ENCODE data around the gene TBC1D25.
"Not testable (repeated sequence)": the region's sequence is repeated elsewhere in the genome, so short reads cannot be mapped to it uniquely, and the experiment has no call there.

Gene TBC1D25

DNA sequence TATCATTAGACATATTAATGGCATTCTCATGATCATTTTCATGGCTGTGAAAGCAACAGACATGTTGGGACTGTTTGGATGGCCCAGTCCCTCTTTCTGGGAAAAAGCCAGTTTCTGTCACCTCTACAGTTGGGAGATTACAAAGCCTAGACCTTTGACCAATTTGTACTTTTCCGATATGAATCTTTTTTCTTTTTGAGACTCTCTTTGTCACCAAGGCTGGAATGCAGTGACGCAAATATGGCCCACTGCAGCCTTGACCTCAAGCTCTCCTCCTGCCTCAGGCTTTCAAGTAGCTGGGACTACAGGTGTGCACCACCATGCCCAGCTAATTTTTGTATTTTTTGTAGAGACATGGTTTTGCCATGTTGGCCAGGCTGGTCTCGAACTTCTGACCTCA, 9.4 kb downstream of the TBC1D25 start:
- Histone ChIP-seq H3K4me1 (no peaks in the 10 kb centered on the region), H3K9me3 (no peaks in the 10 kb centered on the region), H3K4me3 (no peak overlapping the region), H3K36me3 (replicated peaks) (peaks cover 24% of the 10 kb centered on the region), H3K27me3 (ENCODE audit: low read depth) (no peaks in the 10 kb centered on the region)
- no peak for DNase-seq (ENCODE audit: low spot score in 2 of 2)
- in situ Hi-C loops (cut with MboI; ENCODE audit: low sequenced_read_pairs) = no loop called here

DNA sequence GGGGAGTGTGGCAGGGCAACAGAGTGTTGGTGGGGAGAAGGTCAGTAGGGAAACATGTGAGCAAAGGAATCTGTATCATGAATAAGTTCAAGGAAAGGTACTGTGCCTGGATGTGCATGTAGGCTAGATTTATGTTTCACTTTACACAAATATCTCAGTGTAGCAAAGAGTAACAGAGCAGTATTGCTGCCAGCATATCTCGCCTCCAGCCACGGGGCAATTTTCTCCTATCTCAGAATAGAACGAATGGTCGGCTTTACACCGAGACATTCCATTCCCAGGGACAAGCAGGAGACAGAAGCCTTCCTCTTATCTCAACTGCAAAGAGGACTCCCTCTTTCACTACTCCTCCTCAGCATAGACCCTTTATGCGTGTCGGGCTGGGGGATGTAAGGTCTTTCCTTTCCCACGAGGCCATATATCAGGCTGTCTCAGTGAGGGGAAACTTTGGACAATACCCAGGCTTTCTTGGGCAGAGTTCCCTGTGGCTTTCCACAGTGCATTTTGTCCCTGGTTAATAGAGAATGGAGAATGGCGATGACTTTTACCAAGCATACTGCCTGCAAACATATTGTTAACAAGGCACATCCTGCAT, 16.3 kb downstream of the TBC1D25 start:
- in situ Hi-C loops (cut with MboI; ENCODE audit: low sequenced_read_pairs); H3K4me3 ChIP-seq; H3K27me3 ChIP-seq (ENCODE audit: low read depth); DNase-seq (ENCODE audit: low spot score in 2 of 2); H3K9me3 ChIP-seq; H3K4me1 ChIP-seq: not testable (repeated sequence)
- H3K36me3 ChIP-seq (replicated peaks) = peaks cover 32% of the 10 kb centered on the region

DNA sequence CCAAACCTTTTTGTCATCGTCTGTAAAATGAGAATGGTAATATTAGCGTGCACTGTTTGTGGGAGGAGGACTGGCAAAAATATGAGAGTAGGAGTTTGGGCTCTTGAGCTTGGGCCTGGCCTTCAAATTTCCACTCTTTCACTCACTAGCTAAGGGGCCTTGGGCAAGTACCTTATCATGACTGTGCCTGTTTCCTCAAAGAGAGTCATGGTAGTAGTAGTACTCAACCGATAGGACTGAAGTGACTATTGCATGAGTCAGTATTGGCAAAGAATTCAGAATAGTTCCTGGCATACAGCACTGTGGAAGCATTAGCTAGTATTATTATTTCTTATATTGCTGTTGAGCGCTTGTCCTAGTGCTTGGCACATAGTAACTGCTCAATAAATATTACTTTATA, 18.8 kb downstream of the TBC1D25 start:
- in situ Hi-C loops (cut with MboI; ENCODE audit: low sequenced_read_pairs) = no loop called here
- no peaks in the 10 kb centered on the region for H3K9me3 ChIP-seq
- peaks cover 45% of the 10 kb centered on the region for H3K36me3 ChIP-seq (replicated peaks)
- no peak overlapping the region for H3K4me3 ChIP-seq
- H3K27me3 ChIP-seq (ENCODE audit: low read depth) = no peaks in the 10 kb centered on the region
- H3K4me1 ChIP-seq = no peaks in the 10 kb centered on the region
- no peak for DNase-seq (ENCODE audit: low spot score in 2 of 2)

DNA sequence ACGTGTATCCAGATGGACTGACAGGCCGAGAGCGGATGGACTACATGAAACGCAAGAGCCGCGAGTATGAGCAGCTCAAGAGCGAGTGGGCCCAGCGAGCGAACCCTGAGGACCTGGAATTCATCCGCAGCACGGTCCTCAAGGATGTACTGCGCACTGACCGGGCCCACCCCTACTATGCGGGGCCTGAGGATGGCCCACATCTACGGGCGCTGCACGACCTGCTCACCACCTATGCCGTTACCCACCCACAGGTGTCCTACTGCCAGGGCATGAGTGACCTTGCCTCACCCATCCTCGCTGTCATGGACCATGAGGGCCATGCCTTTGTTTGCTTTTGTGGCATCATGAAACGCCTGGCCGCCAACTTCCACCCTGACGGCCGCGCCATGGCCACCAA, 20.1 kb downstream of the TBC1D25 start:
- Histone ChIP-seq H3K4me1 (no peaks in the 10 kb centered on the region), H3K36me3 (replicated peaks) (peaks cover 47% of the 10 kb centered on the region), H3K27me3 (ENCODE audit: low read depth) (no peaks in the 10 kb centered on the region), H3K4me3 (no peak overlapping the region), H3K9me3 (no peaks in the 10 kb centered on the region)
- in situ Hi-C loops (cut with MboI; ENCODE audit: low sequenced_read_pairs) = no loop called here
- no peak for DNase-seq (ENCODE audit: low spot score in 2 of 2)

DNA sequence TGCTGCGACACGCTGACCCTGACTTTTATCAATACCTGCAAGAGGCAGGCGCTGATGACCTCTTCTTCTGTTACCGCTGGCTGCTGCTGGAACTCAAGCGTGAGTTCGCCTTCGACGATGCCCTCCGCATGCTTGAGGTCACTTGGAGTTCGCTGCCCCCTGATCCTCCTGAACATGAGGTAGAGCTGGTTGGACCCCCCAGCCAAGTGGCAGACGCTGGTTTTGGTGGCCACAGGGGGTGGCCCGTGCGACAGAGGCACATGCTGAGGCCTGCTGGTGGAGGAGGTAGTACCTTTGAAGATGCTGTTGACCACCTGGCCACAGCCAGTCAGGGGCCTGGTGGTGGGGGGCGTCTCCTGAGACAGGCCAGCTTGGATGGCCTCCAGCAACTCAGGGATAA, 20.5 kb downstream of the TBC1D25 start:
- in situ Hi-C loops (cut with MboI; ENCODE audit: low sequenced_read_pairs) = no loop called here
- peaks cover 43% of the 10 kb centered on the region for H3K36me3 ChIP-seq (replicated peaks)
- DNase-seq (ENCODE audit: low spot score in 2 of 2) = no peak

DNA sequence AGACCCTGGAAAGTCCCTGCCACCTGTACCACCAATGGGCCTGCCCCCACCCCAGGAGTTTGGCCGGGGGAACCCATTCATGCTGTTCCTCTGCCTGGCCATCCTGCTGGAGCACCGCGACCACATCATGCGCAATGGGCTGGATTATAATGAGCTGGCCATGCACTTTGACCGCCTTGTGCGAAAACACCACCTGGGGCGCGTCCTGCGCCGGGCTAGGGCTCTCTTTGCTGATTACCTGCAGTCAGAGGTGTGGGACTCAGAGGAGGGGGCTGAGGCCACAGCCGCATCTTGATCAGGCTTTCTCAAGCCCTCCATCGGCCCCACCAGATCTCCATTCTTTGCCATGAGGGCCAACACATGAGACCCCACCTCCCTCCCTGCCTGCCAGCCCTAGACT, 21.2 kb downstream of the TBC1D25 start:
- in situ Hi-C loops (cut with MboI; ENCODE audit: low sequenced_read_pairs) = no loop called here

More for the DNA sequence above, 20.5 kb downstream of the TBC1D25 start:
- Histone ChIP-seq H3K4me1 (no peaks in the 10 kb centered on the region), H3K4me3 (no peak overlapping the region), H3K9me3 (no peaks in the 10 kb centered on the region), H3K27me3 (ENCODE audit: low read depth) (no peaks in the 10 kb centered on the region)

DNA sequence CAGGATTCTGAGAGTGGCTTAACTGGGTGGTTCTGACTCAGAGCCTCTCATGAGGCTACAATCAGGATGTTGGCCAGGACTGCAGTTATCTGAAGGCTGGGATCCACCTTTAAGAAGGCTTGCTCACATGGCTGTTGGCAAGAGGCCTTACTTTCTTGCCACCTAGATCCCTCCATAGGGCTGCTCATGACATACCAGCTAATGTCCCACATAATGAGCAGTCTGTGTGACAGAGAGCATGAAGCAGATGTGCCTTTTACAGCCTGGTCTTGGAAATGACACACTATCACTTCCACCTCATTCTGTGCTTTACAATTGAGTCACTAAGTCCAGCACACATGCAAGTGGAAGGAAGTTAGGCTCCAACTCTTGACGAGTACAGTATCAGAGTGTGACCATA, 30.4 kb downstream of the TBC1D25 start:
- in situ Hi-C loops (cut with MboI; ENCODE audit: low sequenced_read_pairs) = no loop called here
- Histone ChIP-seq H3K4me3 (no peak overlapping the region), H3K4me1 (no peaks in the 10 kb centered on the region; the same call in 1 of the 2 replicates), H3K9me3 (no peaks in the 10 kb centered on the region), H3K27me3 (ENCODE audit: low read depth) (no peaks in the 10 kb centered on the region), H3K36me3 (replicated peaks) (peaks cover 2% of the 10 kb centered on the region)
- no peak for DNase-seq (ENCODE audit: low spot score in 2 of 2)

More for the DNA sequence above, 21.2 kb downstream of the TBC1D25 start:
- Histone ChIP-seq H3K4me1 (no peaks in the 10 kb centered on the region), H3K36me3 (replicated peaks) (peaks cover 43% of the 10 kb centered on the region), H3K9me3 (no peaks in the 10 kb centered on the region), H3K27me3 (ENCODE audit: low read depth) (no peaks in the 10 kb centered on the region), H3K4me3 (no peak overlapping the region)
- DNase-seq (ENCODE audit: low spot score in 2 of 2) = no peak

DNA sequence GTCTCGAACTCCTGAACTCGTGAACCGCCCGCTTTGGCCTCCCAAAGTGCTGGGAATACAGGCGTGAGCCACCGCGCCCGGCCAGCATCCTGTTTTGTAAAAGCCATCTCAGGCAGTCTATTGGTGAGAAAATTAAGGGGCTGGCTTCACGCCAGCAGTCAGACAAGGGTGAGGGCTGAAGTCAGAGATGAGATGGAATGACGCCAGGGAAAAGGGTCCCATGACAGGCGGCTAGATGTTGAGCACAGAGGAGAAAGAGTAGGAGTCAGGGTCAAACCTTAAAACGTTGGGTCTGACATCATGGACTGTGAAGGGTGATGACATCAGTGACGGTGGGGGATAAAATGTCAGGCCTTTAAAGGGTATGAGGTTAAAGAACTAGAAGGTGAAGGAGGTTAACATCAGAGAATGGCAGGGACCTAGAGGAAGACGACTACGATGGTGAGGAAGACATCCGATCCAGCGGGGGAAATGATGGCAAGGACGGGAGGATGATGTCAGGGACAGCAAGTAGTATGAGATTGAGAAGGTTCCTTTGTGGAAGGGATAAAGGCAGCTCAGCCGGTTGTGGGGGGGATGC, 34.3 kb downstream of the TBC1D25 start:
- in situ Hi-C loops (cut with MboI; ENCODE audit: low sequenced_read_pairs) = no loop called here
- Histone ChIP-seq H3K36me3 (replicated peaks) (peaks cover 40% of the 10 kb centered on the region), H3K27me3 (ENCODE audit: low read depth) (no peaks in the 10 kb centered on the region), H3K9me3 (no peaks in the 10 kb centered on the region), H3K4me3 (peak overlapping the region; percentile 95), H3K4me1 (peaks cover 25% of the 10 kb centered on the region)
- DNase-seq (ENCODE audit: low spot score in 2 of 2) = peak in 1 of 2 experiments; percentile 66

DNA sequence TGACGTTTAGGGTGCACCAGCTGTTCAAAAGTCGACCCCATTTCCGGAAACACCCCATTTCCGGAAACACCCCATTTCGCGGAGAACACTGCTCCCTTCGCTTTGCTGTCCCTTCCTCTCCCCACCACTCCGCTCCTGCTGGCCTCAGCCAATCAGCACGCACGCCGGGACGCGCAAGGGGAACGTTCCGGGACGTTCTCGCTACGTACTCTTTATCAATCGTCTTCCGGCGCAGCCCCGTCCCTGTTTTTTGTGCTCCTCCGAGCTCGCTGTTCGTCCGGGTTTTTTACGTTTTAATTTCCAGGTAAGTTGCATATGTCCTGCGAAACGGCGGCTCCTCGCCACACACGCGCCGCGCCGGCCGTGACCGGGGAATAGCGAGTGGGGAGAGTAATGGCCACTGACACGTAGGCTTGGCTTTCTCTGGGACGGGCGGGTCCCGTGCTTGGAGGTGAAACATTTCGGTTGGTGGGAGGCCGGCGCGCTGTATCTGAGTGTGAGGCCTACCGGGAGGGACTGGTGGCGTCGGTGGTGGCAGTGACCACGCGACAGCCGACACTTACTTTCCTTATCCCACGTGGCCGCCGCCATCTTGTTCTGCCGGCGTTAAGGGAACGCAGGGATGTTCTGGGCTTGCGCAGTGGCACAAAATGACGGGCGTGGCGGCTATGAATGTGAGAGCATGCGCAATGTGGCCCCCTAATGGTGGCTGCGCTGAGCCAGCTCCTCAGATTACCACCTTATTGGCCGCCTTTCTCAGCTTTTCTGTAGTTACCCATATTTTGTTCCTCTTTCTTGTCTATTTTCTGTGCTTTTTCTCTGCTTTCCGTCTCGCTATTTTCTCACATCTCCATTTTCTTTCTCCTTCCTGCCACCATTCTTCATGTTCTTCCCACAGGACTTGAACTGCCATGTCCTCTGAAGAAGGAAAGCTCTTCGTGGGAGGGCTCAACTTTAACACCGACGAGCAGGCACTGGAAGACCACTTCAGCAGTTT, 35.1 kb downstream of the TBC1D25 start, which contains the start of gene RBM3:
Gene RBM3 (plus strand): TSS at position 215 of the 997 bp plus-strand sequence. CDS start 697 bp downstream, at position 912.
- in situ Hi-C loops (cut with MboI; ENCODE audit: low sequenced_read_pairs) = no loop called here
- peaks cover 48% of the 10 kb centered on the region for H3K36me3 ChIP-seq (replicated peaks)
- peak within 1 kb of the TSS; percentile 95 for H3K4me3 ChIP-seq
- peak; percentile 92 to 98 for DNase-seq (ENCODE audit: low spot score in 2 of 2)
- H3K9me3 ChIP-seq = no peaks in the 10 kb centered on the region
- H3K27me3 ChIP-seq (ENCODE audit: low read depth) = no peaks in the 10 kb centered on the region
- peaks cover 25% of the 10 kb centered on the region for H3K4me1 ChIP-seq

DNA sequence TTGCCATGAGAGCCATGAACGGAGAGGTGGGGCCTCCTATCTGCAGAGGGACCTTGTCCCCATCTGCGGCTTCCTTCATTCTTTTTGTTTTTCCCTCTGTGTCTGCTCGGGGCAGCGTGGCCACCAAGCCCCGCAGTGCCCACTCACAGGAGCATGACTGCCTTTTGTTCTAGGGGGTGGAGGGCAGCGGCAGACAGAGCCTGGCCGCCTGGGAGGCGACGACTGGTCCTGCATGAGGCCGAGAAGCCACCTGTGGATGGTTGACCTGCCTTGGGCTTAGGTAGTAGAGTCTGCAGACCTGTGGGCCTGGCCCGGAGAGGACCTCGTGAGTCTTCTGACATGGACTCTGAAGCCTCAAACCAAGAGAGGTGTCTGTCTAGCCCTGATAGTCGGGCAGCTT, 36.1 kb downstream of the TBC1D25 start:
- Histone ChIP-seq H3K4me3 (peak overlapping the region; percentile 95), H3K4me1 (peaks cover 25% of the 10 kb centered on the region), H3K27me3 (ENCODE audit: low read depth) (no peaks in the 10 kb centered on the region), H3K36me3 (replicated peaks) (peaks cover 57% of the 10 kb centered on the region), H3K9me3 (no peaks in the 10 kb centered on the region)
- in situ Hi-C loops (cut with MboI; ENCODE audit: low sequenced_read_pairs) = no loop called here
- no peak for DNase-seq (ENCODE audit: low spot score in 2 of 2)

DNA sequence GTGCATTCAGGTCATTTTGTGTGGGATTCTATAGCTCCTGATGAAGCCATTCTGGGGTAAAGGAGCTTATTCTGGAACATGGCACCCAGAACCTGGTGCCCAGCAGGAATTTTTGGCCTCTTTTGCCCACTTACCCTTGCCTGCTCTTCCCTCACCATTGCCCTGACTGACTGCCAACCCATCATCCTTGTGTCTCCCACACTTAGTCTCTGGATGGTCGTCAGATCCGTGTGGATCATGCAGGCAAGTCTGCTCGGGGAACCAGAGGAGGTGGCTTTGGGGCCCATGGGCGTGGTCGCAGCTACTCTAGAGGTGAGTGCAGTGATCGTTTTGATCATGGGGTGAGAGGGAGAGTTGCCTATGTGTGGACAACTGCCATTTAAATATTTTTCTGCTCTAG, 36.6 kb downstream of the TBC1D25 start:
- Histone ChIP-seq H3K27me3 (ENCODE audit: low read depth) (no peaks in the 10 kb centered on the region), H3K4me1 (peaks cover 25% of the 10 kb centered on the region), H3K4me3 (peak overlapping the region; percentile 95), H3K9me3 (no peaks in the 10 kb centered on the region), H3K36me3 (replicated peaks) (peaks cover 57% of the 10 kb centered on the region)
- DNase-seq (ENCODE audit: low spot score in 2 of 2) = no peak
- in situ Hi-C loops (cut with MboI; ENCODE audit: low sequenced_read_pairs) = no loop called here

DNA sequence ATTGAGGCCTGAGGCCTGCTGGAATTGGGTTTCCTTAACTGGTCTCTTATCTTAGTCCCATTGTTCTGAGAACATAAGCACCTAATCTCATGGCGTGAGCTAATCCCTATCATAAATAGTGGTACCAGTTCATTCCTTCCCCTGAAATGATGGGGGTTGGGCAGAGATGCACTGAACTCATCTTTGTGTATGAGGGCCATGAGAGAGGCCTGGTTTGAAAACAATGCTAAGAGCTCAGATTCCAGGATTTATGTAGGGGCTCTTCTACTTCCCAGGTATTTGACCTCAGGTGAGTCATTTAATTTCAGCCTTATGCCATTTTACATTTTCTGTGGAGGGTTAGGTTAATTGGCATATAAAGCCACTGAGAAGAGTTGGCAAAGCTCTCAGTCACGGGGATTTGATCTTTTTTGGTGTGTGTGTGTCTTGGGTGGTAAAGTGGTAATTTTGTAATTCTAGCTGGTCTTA, 39.2 kb downstream of the TBC1D25 start:
- in situ Hi-C loops (cut with MboI; ENCODE audit: low sequenced_read_pairs) = no loop called here
- Histone ChIP-seq H3K4me1 (peaks cover 25% of the 10 kb centered on the region), H3K36me3 (replicated peaks) (peaks cover 57% of the 10 kb centered on the region), H3K9me3 (no peaks in the 10 kb centered on the region), H3K4me3 (no peak overlapping the region), H3K27me3 (ENCODE audit: low read depth) (no peaks in the 10 kb centered on the region)
- peak in 1 of 2 experiments; percentile 43 for DNase-seq (ENCODE audit: low spot score in 2 of 2)

DNA sequence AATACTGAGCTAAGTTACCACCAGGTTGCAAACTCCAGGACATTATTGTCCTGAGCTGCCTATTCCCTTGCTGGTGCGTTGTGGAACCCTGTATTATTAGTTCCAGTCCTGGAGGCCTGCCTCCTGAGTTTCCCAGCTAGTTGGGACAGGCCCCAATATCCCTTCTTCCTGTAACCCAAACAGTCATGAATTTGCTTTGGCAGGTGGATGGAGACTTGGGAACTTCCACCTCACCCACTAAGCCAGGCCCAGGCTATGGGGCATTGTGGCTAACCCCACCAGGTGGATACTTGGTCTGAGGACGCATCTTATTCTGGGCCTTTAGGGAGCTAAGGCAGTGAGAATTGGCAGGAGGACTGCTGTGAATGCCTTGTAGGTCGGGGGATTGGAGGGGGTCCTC, 39.7 kb downstream of the TBC1D25 start:
- Histone ChIP-seq H3K36me3 (replicated peaks) (peaks cover 57% of the 10 kb centered on the region), H3K9me3 (no peaks in the 10 kb centered on the region), H3K4me3 (no peak overlapping the region), H3K27me3 (ENCODE audit: low read depth) (no peaks in the 10 kb centered on the region), H3K4me1 (peaks cover 25% of the 10 kb centered on the region)
- DNase-seq (ENCODE audit: low spot score in 2 of 2) = no peak
- in situ Hi-C loops (cut with MboI; ENCODE audit: low sequenced_read_pairs) = no loop called here

DNA sequence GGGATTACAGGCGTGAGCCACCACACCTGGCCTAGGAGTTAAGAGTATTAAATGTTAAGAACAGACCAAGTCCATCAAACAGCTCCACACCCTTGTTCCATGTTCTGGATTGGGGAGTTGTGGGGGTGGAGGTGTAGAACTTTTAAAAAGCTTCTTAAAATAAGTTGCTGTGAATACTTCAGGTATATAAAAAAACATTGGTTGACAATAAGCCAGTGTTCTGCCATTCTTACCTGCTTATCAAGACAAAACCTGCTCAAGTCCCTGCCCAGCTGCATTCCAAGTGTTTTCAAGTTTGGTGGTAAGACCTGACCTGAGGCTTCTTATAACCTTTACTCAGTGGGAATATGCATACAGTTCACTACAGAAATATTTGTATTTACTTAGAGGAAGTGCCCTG, 41.1 kb downstream of the TBC1D25 start:
- Histone ChIP-seq H3K4me1 (peaks cover 20% of the 10 kb centered on the region), H3K9me3 (no peaks in the 10 kb centered on the region), H3K36me3 (replicated peaks) (peaks cover 49% of the 10 kb centered on the region), H3K4me3 (no peak overlapping the region), H3K27me3 (ENCODE audit: low read depth) (no peaks in the 10 kb centered on the region)
- in situ Hi-C loops (cut with MboI; ENCODE audit: low sequenced_read_pairs) = no loop called here
- DNase-seq (ENCODE audit: low spot score in 2 of 2) = no peak

All from HAP-1 (cell line).